Upper lobe of right lung (tissue), 1 donor: ENCODE results near the gene CREB3L4. TPM values are rescaled to one million over a fixed set of nuclear protein-coding genes. Genes with fewer than 3 reads are reported as not detected.
A peak's percentile ranks its signal among the peaks of the same experiment; 100 is the strongest.

Source experiments
- ATAC-seq: fragments of 200-7000 bp; cut with Tn5 transposase; one replicate; pipeline ENCODE4 v1.9.1; 2020; ENCODE audit warnings: mild to moderate bottlenecking, moderate library complexity
- DNase-seq: peaks from one replicate; pipeline ENCODE4 v3.0.0-alpha.2; 2020
- H3K27ac ChIP-seq: fragments of 200-600 bp; one replicate; pipeline ENCODE4 v1.8.0; 2022
- H3K27me3 ChIP-seq: fragments of 200-600 bp; one replicate; pipeline ENCODE4 v1.8.0; 2022; ENCODE audit warnings: mild to moderate bottlenecking
- H3K36me3 ChIP-seq: fragments of 200-600 bp; one replicate; pipeline ENCODE4 v1.8.0; 2022
- H3K4me1 ChIP-seq: fragments of 200-600 bp; one replicate; pipeline ENCODE4 v1.8.0; 2022
- H3K4me3 ChIP-seq: fragments of 200-600 bp; one replicate; pipeline ENCODE4 v1.8.0; 2022; ENCODE audit warnings: mild to moderate bottlenecking
- H3K9me3 ChIP-seq: fragments of 200-600 bp; one replicate; pipeline ENCODE4 v1.8.0; 2022
- intact Hi-C: fragments of 100-400 bp; cut with DNase I; formaldehyde crosslinking; loops from one replicate; pipeline ENCODE4 v1.11.0; 2022
- total RNA-seq: library from RNA; stranded (reverse); fragmentation: NEBNext Ultra II Directional; extraction: Animal tissue kit (Norgen Biotek cat#: 25700); gene quantifications from one replicate; pipeline ENCODE4 v1.2.1, GENCODE V29; 2021
- TF ChIP-seq, protein P1 (sequence below): fragments of 200-600 bp; IDR thresholded peaks from one replicate; pipeline ENCODE4 v1.8.0; 2022; ENCODE audit warnings: antibody characterized with exemption
- donor health status: DM: no; HTN: yes; CAD: no; lungs with severe emphysema.

The CREB3L4 gene
- total RNA-seq, 1 donor from 2014 or later, result 10.5 TPM

DNA sequence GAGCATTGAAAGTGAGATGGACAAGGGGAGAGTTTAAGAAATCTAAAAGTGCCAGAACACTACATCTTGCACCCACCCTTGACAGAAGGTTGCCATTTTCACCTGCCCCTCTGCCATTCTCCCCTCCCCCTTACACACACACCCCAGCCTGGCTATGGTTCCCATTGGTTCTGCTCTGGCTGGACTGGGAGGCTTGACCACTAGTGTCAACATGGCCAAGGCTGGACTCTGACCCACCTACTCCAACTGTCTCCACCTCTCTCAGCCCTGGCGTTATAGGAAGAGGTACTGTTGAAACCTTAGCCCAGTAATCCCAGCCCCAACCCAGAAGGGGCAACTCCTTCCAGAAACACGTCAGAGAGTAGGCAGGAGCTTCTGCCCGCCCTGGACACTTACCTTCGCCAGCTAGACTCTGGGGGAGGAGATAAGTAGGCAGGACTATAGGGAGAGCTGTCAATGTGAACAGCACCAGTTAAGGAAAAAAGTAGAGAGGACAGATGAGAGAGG lies 13.8 kb upstream of the CREB3L4 start:
- intact Hi-C loops, result no loop called here
- ATAC-seq (no peak), DNase-seq (no peak)
- TF ChIP-seq, protein P1, sequence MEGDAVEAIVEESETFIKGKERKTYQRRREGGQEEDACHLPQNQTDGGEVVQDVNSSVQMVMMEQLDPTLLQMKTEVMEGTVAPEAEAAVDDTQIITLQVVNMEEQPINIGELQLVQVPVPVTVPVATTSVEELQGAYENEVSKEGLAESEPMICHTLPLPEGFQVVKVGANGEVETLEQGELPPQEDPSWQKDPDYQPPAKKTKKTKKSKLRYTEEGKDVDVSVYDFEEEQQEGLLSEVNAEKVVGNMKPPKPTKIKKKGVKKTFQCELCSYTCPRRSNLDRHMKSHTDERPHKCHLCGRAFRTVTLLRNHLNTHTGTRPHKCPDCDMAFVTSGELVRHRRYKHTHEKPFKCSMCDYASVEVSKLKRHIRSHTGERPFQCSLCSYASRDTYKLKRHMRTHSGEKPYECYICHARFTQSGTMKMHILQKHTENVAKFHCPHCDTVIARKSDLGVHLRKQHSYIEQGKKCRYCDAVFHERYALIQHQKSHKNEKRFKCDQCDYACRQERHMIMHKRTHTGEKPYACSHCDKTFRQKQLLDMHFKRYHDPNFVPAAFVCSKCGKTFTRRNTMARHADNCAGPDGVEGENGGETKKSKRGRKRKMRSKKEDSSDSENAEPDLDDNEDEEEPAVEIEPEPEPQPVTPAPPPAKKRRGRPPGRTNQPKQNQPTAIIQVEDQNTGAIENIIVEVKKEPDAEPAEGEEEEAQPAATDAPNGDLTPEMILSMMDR, result no peak
- Histone ChIP-seq H3K4me3 (no peak overlapping the region), H3K27me3 (no peaks in the 10 kb centered on the region), H3K36me3 (peaks cover 61% of the 10 kb centered on the region), H3K27ac (no peak overlapping the region), H3K9me3 (no peaks in the 10 kb centered on the region), H3K4me1 (peaks cover 26% of the 10 kb centered on the region)

DNA sequence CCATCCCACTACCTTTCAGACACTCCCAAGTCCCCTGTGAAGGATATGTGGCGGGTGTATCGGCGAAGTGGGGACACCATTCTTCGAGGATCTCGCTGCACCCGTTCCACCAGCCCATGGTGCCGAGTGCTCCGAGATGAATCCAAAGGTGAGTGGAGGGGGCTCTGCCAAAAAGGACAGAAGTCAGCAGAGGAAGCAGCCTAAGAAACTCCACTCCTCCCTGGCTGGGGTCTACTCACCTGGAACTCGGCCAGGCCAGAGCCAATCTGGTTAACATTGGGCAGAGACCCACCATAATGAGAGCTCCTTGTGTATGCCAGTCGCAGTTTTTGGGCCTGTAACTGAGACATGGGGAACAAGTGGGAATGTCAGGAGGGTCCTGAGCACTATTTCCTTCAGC lies 12.9 kb upstream of the CREB3L4 start:
- Histone ChIP-seq H3K4me3 (no peak overlapping the region), H3K27me3 (no peaks in the 10 kb centered on the region), H3K4me1 (peaks cover 35% of the 10 kb centered on the region), H3K9me3 (no peaks in the 10 kb centered on the region), H3K27ac (no peak overlapping the region), H3K36me3 (peaks cover 52% of the 10 kb centered on the region)
- no peak for ATAC-seq
- TF ChIP-seq, protein P1, result no peak
- intact Hi-C loops, result no loop called here
- no peak for DNase-seq

DNA sequence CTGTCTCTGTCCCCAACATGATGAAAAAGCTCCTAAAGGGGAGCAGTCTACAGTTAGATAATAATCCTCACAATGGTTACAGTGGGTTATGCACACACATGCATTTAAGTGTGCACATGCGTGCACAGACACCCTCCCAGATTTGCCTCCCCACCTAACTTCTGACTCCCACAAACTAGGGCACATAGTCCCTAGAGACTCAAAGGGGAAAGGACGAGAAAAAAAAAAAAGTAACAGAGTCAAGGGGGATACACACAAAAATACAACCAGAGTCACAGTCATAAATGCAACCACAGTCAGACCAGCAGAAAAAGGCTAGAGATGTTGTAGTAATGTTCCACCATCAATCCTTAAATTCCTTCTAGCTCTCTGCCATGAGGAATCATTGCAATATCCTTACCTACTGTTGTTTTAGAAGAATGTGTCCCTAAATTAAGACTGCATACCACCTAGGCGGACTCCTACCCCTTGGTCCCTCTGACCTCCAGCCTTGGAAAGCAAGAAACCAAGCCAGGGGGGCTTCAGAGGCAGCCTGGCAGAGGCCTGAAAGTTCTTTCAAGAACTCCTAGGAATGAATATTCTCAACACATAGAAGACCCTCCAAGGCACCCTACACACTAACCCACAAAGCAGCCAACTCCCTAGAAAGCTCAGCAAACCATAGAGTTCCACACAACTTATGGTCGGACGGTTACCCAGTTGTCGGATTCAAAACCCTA lies 10.5 kb upstream of the CREB3L4 start:
- peak overlapping the region; percentile 88 for H3K4me3 ChIP-seq
- DNase-seq (no peak), ATAC-seq (no peak)
- H3K27ac ChIP-seq, result peak overlapping the region; percentile 88
- TF ChIP-seq, protein P1, result no peak
- intact Hi-C loops, result no loop called here
- no peaks in the 10 kb centered on the region for H3K27me3 ChIP-seq
- peaks cover 42% of the 10 kb centered on the region for H3K36me3 ChIP-seq
- no peaks in the 10 kb centered on the region for H3K9me3 ChIP-seq
- peaks cover 52% of the 10 kb centered on the region for H3K4me1 ChIP-seq

DNA sequence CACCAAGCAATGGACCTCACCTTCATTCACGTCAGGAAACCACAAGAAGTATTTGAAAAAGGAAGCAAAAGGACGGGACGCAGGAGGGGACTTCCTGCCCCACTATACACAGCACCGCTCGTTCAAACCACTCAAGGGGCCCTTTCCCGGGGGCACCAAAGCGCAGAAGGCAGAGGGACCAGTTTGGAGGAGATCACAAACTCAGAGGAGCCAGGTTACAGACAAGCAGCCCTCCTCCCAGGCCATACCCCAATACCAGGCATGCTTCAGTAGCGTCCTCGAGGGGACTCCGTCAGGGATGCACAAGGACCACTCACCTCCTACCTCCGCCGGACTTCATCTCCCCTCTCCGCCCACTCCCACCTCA lies 10.0 kb upstream of the CREB3L4 start:
- Histone ChIP-seq H3K36me3 (peaks cover 36% of the 10 kb centered on the region), H3K4me1 (peaks cover 57% of the 10 kb centered on the region), H3K27me3 (no peaks in the 10 kb centered on the region), H3K4me3 (peak overlapping the region; percentile 88), H3K27ac (peak overlapping the region; percentile 88), H3K9me3 (no peaks in the 10 kb centered on the region)
- DNase-seq, result no peak
- intact Hi-C loops, result no loop called here
- peak; percentile 0 for ATAC-seq
- TF ChIP-seq, protein P1, result no peak

DNA sequence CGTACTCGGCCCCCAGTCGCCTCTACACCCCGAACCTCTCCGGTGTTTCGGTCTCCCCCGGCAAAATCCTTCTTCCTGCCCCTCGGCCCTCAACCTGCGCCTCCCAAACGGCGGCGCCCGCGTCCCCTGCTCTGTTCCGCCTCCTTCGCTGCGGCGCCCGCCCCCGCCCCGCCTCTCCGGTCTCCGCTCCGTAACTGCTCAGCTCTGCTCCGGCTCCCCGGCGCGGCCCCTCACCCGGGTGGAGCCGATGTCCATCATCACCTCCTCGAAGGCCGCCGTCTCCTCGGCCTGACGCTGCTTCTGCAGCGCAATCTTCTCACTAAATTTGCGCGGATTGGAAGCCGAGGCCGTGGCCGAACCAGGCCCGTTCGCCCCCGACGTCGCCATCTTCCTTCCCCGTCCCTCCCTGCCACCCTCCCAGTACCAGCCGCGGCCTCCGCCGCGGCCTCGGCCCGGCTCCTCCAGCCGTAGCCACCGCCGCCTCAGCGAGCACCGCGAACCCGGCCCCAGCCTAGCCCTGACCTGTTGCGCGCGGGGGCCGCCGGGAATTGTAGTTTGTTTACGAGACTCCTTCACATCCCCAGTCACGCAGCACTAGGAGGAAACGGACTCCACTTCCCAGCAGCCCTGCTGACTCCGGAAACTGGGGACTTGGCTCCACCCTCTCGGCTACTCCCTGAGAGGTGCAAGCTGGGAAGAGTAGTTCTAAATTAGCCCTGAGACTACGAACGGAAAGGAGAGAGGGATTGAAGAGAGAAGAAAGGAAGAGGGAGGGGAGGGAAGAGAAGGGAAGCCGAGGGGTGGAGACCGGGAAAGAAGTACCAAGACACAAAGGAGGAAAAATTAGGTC lies 9.4 kb upstream of the CREB3L4 start, which contains the start of gene CRTC2:
CRTC2 (minus strand) TSS at position 502 of the 850 bp plus-strand sequence; CDS start at position 387, 115 bp downstream.
- Histone ChIP-seq H3K27me3 (no peaks in the 10 kb centered on the region), H3K4me1 (peaks cover 57% of the 10 kb centered on the region), H3K9me3 (no peaks in the 10 kb centered on the region), H3K36me3 (peaks cover 30% of the 10 kb centered on the region), H3K27ac (peak within 1 kb of the TSS; percentile 88), H3K4me3 (peak within 1 kb of the TSS; percentile 88)
- ATAC-seq (peak; percentile 90), DNase-seq (peak; percentile 99)
- TF ChIP-seq, protein P1, result no peak
- intact Hi-C loops, result no loop called here
